ENCODE data around the gene CDH3.

DNA sequence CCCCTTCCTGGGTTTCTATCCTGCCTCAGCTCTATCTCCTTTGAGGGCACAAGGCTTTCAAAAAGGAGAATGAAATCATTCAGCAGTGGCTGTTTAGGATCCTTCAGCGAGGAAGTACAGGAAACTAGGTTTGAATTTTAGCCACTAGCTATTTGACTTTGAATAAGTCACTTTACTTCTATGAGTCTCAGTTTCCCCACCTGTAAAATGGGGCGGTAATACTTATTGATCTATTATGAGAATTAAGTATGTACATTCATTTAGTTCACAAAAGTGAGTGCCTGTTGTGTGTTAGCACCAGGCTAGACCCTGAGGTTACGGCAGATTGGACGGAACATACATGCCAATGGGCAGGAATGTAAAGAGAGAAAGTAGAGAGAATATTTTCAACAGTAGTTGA lies 98.6 kb downstream of the CDH3 start:
- TF ChIP-seq GATA3 (IDR thresholded peaks at IDR 0.05; ENCODE audit: low read depth, low read length) (no peak), GATA2 (IDR thresholded peaks at IDR 0.05; ENCODE audit: low read depth, low read length) (no peak)
